Upper lobe of left lung (tissue), 6 donors: ENCODE results near the gene MMP26. TPM values are rescaled to one million over a fixed set of nuclear protein-coding genes. Genes with fewer than 3 reads are reported as not detected.

Source experiments
- ATAC-seq, 2 donors: fragments of 200-7000 bp; cut with Tn5 transposase; one replicate each; pipeline ENCODE4 v1.9.1; 2022; ENCODE audit warnings: mild to moderate bottlenecking in 2 of 2, moderate library complexity in 2 of 2; ENCODE audit not compliant: low FRiP score in 2 of 2
- DNase-seq, 2 donors: peaks; one replicate each; pipeline ENCODE4 v3.0.0-alpha.2; 2019 to 2020
- H3K27ac ChIP-seq, 4 donors: fragments of 200-600 bp; sonication (generic); one replicate each; pipeline ENCODE4 v1.5.1; 2016 to 2019
- H3K27me3 ChIP-seq, 4 donors: fragments of 200-600 bp; sonication (generic); one replicate each; pipeline ENCODE4 v1.5.1; 2017 to 2019
- H3K36me3 ChIP-seq, 4 donors: fragments of 200-600 bp; sonication (generic); one replicate each; pipeline ENCODE4 v1.5.1; 2016 to 2019
- H3K4me1 ChIP-seq, 4 donors: fragments of 200-600 bp; sonication (generic); one replicate each; pipeline ENCODE4 v1.5.1; 2018 to 2019
- H3K4me3 ChIP-seq, 4 donors: fragments of 200-600 bp; sonication (generic); one replicate each; pipeline ENCODE4 v1.5.1; 2017 to 2019; ENCODE audit warnings: mild to moderate bottlenecking in 2 of 4, moderate library complexity in 1 of 4
- H3K9me3 ChIP-seq, 4 donors: fragments of 200-600 bp; sonication (generic); one replicate each; pipeline ENCODE4 v1.5.1; 2018 to 2019
- EP300 ChIP-seq, 4 donors: sonication (generic); formaldehyde crosslinking; IDR thresholded peaks; one replicate each; pipeline ENCODE4 v1.5.1; 2017; ENCODE audit warnings: antibody characterized with exemption in 4 of 4, control low read depth in 2 of 4
- POLR2A ChIP-seq, 4 donors: fragments of 450-650 bp; IDR thresholded peaks; one replicate each; pipeline ENCODE4 v1.5.1; 2016 to 2017; ENCODE audit warnings: antibody characterized with exemption in 4 of 4, mild to moderate bottlenecking in 2 of 4
- POLR2AphosphoS5 ChIP-seq, 2 donors: sonication (generic); formaldehyde crosslinking; IDR thresholded peaks; one replicate each; pipeline ENCODE4 v1.5.1; 2017; ENCODE audit warnings: antibody characterized with exemption in 2 of 2
- WGBS, 2 donors: methylation state at CpG; one replicate each; pipeline ENCODE4 v1.1.5; 2017 to 2018; 5-methylcytosine and 5-hydroxymethylcytosine counted together
- total RNA-seq, 6 donors: library from RNA; depleted of rRNA in 4 of 6; stranded (reverse); fragments of >200 nt in 4 of 6; gene quantifications; one replicate each; pipeline versions ENCODE4 v1.1.0 to v1.2.1, GENCODE V29; 2016 to 2021
- TF ChIP-seq, protein P1 (sequence below), 6 experiments: fragments of 450-650 bp in 4 of 6; fragments of 200-600 bp in 2 of 6; sonication (generic) in 2 of 6; IDR thresholded peaks; one replicate each; pipeline ENCODE4 v1.5.1; 2016 to 2019; ENCODE audit warnings: antibody characterized with exemption in 6 of 6
- donor health status: DM: no; HTN: no; CAD: no; lungs with moderate emphysema.
- donor health status: DM: no; HTN: yes; CAD: no; lungs with severe emphysema.

Gene MMP26
- total RNA-seq, 6 donors from 2014 or later: not detected

DNA sequence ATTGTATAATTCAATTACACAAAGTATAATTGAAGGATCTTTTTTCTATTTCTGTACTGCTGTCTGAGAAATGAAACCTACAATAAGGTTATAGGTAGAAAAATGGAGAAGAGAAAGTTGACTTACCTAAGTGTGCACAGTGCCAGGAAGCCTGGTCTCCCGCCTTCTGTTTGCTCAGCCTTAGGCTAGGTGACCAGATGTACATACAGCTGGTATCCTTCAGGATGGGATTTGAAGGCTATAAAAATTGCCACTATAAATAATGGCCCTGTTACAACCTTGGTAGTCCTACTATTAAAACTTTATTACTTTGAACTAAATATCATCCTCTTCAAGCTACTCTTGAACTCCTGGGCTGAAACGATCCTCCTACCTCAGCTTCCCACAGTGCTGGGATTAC, 26.6 kb upstream of the MMP26 start:
- no peaks in the 10 kb centered on the region for H3K9me3 ChIP-seq
- TF ChIP-seq POLR2A (IDR thresholded peaks at IDR 0.05): no peak
- TF ChIP-seq, protein P1, sequence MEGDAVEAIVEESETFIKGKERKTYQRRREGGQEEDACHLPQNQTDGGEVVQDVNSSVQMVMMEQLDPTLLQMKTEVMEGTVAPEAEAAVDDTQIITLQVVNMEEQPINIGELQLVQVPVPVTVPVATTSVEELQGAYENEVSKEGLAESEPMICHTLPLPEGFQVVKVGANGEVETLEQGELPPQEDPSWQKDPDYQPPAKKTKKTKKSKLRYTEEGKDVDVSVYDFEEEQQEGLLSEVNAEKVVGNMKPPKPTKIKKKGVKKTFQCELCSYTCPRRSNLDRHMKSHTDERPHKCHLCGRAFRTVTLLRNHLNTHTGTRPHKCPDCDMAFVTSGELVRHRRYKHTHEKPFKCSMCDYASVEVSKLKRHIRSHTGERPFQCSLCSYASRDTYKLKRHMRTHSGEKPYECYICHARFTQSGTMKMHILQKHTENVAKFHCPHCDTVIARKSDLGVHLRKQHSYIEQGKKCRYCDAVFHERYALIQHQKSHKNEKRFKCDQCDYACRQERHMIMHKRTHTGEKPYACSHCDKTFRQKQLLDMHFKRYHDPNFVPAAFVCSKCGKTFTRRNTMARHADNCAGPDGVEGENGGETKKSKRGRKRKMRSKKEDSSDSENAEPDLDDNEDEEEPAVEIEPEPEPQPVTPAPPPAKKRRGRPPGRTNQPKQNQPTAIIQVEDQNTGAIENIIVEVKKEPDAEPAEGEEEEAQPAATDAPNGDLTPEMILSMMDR (IDR thresholded peaks at IDR 0.05): no peak
- no peak for TF ChIP-seq EP300 (IDR thresholded peaks at IDR 0.05)
- TF ChIP-seq POLR2AphosphoS5 (IDR thresholded peaks at IDR 0.05): no peak
- no peaks in the 10 kb centered on the region for H3K36me3 ChIP-seq
- ATAC-seq (no peak), DNase-seq (no peak)
- 80 to 88% methylated on average over 2 of the region's 2 CpGs for WGBS, 2 donors
- no peaks in the 10 kb centered on the region for H3K4me1 ChIP-seq
- H3K27ac ChIP-seq: no peak overlapping the region
- no peak overlapping the region for H3K4me3 ChIP-seq
- H3K27me3 ChIP-seq: no peaks in the 10 kb centered on the region

DNA sequence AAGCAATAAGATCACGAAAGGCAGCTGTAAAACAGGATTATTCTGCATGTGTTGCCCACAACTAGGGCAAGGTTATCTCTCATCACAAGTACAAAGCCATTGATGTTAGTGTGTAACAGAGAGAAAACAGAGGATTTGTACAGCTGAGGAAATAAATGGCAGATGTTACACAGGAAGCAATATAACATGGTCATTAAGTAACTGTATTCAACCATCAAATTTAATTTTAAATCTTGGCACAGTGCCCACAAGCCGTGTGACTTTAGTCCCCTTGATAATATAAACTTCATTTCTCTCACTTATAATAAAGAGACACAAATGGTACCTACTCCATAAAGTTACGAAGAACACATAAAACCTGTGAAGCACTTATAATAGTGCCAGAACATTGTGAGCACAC, 24.2 kb upstream of the MMP26 start:
- H3K36me3 ChIP-seq: no peaks in the 10 kb centered on the region
- no peaks in the 10 kb centered on the region for H3K27me3 ChIP-seq
- WGBS, 2 donors: 47 to 50% methylated on average over 3 of the region's 3 CpGs
- no peak overlapping the region for H3K27ac ChIP-seq
- no peak for DNase-seq
- no peak overlapping the region for H3K4me3 ChIP-seq
- ATAC-seq: no peak
- TF ChIP-seq POLR2AphosphoS5 (IDR thresholded peaks at IDR 0.05) (no peak), POLR2A (IDR thresholded peaks at IDR 0.05) (no peak), EP300 (IDR thresholded peaks at IDR 0.05) (no peak)
- TF ChIP-seq, protein P1 (IDR thresholded peaks at IDR 0.05): no peak
- H3K4me1 ChIP-seq: no peaks in the 10 kb centered on the region
- no peaks in the 10 kb centered on the region for H3K9me3 ChIP-seq

DNA sequence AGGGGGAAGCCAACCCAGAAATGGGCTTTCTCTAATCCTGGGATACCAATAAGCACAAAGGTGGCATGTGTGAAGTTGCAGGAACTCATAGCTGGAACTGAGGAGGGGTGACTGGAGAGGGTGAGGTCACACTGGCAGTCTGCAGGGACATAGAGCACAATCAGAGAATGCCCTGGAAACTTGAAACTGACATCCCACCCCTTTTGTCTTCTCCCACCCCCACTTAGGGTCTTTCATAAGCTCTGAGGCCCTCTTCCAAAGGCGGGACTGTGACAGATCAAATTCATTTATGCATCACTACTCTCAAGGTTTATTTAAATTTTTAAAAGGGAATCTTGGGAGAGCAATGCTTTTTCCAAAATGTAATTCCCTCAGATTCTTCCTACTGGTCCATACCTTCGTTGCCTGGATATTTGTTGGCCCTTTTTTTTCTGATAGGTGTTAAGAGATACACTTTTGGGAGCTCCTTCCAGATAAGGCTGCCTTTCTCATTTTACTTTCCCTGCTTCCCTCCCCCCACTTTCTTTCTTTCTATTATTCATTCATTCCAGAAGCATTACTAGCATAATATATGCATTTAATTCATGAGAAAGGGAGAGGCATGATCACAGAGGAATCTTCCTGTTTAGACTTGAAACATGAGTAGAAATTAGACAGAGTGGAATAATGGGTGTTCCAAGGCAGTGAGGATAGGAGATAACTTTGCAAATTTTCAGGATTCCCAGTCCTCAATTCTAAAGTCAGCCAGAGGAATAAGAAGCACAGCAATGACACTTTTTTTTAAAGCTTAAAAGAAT, 21.8 kb upstream of the MMP26 start:
- Histone ChIP-seq H3K4me1 (no peaks in the 10 kb centered on the region), H3K9me3 (no peaks in the 10 kb centered on the region), H3K36me3 (no peaks in the 10 kb centered on the region), H3K27ac (no peak overlapping the region), H3K4me3 (no peak overlapping the region), H3K27me3 (no peaks in the 10 kb centered on the region)
- no peak for TF ChIP-seq POLR2A (IDR thresholded peaks at IDR 0.05)
- no peak for TF ChIP-seq POLR2AphosphoS5 (IDR thresholded peaks at IDR 0.05)
- 67 to 74% methylated on average over 2 of the region's 2 CpGs for WGBS, 2 donors
- DNase-seq (no peak), ATAC-seq (no peak)

DNA sequence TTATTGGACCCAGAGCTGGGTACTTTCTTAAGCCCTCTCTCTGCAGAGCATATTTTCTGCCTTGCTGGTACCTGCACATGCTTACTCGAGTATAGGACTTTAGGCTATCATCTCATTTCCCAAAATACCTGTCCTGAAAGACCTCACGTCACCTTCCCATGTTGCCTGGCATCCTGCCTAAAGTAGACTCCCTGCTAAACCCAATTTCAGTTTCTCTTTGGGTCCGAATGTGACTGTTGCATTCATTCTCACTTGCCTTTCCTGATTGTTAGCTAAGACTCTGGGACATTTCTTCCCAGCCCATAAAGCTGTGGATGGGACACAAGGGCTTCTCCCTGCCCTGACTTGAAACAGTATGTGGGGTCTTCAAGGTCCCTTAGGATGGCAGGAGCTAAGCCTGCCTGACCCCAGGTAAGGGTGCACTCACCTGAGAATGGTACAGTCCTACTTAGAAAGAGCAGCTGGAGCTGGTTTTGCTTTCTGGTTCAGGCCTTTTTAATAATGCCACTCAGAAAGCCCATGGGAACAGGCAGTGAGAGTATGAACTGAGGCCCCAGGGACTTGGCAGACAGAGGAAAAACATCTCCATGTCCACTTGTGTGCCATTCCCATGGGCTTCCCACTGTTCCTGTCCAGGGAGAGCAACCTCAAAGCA, 19.8 kb upstream of the MMP26 start:
- no peak overlapping the region for H3K27ac ChIP-seq
- no peak for DNase-seq
- no peak for ATAC-seq
- no peaks in the 10 kb centered on the region for H3K27me3 ChIP-seq
- H3K36me3 ChIP-seq: no peaks in the 10 kb centered on the region
- no peaks in the 10 kb centered on the region for H3K9me3 ChIP-seq
- H3K4me1 ChIP-seq: no peaks in the 10 kb centered on the region
- 78 to 79% methylated on average over 3 of the region's 3 CpGs for WGBS, 2 donors
- no peak for TF ChIP-seq EP300 (IDR thresholded peaks at IDR 0.05)
- no peak for TF ChIP-seq POLR2A (IDR thresholded peaks at IDR 0.05)
- TF ChIP-seq, protein P1 (IDR thresholded peaks at IDR 0.05): no peak
- no peak for TF ChIP-seq POLR2AphosphoS5 (IDR thresholded peaks at IDR 0.05)
- no peak overlapping the region for H3K4me3 ChIP-seq

DNA sequence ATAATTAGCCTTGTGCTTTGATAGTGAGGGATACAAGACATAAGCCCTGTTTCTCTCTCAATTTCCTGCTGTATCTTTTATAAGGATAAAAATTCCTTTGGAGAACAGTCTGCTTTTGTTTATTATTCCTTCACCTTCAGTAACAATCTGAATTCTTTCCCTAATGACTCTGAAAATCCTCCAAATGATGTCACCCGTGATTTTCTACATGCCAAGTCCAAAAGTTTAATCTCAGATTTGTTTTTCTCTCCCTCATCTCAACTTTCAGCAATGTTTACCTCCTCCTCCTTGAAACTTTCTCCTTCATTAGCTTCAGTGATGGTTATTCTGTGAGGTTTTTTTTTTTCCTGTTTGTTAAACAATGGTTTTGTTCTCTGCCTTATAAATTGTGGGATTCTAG, 9.1 kb upstream of the MMP26 start:
- Histone ChIP-seq H3K27ac (no peak overlapping the region), H3K27me3 (no peaks in the 10 kb centered on the region), H3K36me3 (no peaks in the 10 kb centered on the region), H3K9me3 (no peaks in the 10 kb centered on the region), H3K4me3 (no peak overlapping the region), H3K4me1 (no peaks in the 10 kb centered on the region)
- ATAC-seq (no peak), DNase-seq (no peak)
- WGBS, 2 donors: 48 to 57% methylated on average over 1 of the region's 1 CpG
- no peak for TF ChIP-seq POLR2AphosphoS5 (IDR thresholded peaks at IDR 0.05)
- TF ChIP-seq, protein P1 (IDR thresholded peaks at IDR 0.05): no peak
- TF ChIP-seq EP300 (IDR thresholded peaks at IDR 0.05): no peak
- TF ChIP-seq POLR2A (IDR thresholded peaks at IDR 0.05): no peak
